GM23338 (cell line): ENCODE results near the gene RARG.
"Not testable (repeated sequence)": the region's sequence is repeated elsewhere in the genome, so short reads cannot be mapped to it uniquely, and the experiment has no call there.

ENCODE experiments used
- CREB1 ChIP-seq: fragments of 250-450 bp; sonication (Bioruptor Pico); IDR thresholded peaks from 2 replicates; pipeline ENCODE4 v1.5.0; 2020; ENCODE audit warnings: low read depth, mild to moderate bottlenecking, moderate library complexity
- EZH2 ChIP-seq: fragments of 200-600 bp; sonication (generic); IDR thresholded peaks from one replicate; pipeline ENCODE4 v1.8.0; 2017; ENCODE audit warnings: antibody characterized with exemption, mild to moderate bottlenecking, low read depth; ENCODE audit not compliant: unreplicated experiment
- EZH2phosphoT487 ChIP-seq: fragments of 200-600 bp; sonication (generic); IDR thresholded peaks from one replicate; pipeline ENCODE4 v1.8.1; 2018; ENCODE audit warnings: antibody characterized with exemption; ENCODE audit not compliant: unreplicated experiment
- JUNB ChIP-seq: IDR thresholded peaks from one replicate; pipeline ENCODE4 v1.6.1; 2016; ENCODE audit warnings: antibody characterized with exemption; ENCODE audit not compliant: unreplicated experiment
- NANOG ChIP-seq: IDR thresholded peaks from 2 replicates; pipeline ENCODE4 v1.6.1; 2016; ENCODE audit warnings: antibody characterized with exemption, borderline replicate concordance
- POLR2AphosphoS5 ChIP-seq: IDR thresholded peaks from 2 replicates; pipeline ENCODE4 v1.6.1; 2016; ENCODE audit warnings: antibody characterized with exemption, low read depth
- STAT1 ChIP-seq: IDR thresholded peaks from one replicate; pipeline ENCODE4 v1.6.1; 2016; ENCODE audit warnings: antibody characterized with exemption; ENCODE audit not compliant: unreplicated experiment
- ZNF114 ChIP-seq: fragments of 250-450 bp; sonication (Bioruptor Pico); IDR thresholded peaks from 2 replicates; pipeline ENCODE4 v1.5.0; 2020; ENCODE audit warnings: mild to moderate bottlenecking, moderate library complexity
- ZNF331 ChIP-seq: fragments of 250-450 bp; sonication (Bioruptor Pico); IDR thresholded peaks from 2 replicates; pipeline ENCODE4 v1.5.0; 2020; ENCODE audit warnings: low read depth, mild to moderate bottlenecking, moderate library complexity
- TF ChIP-seq, protein P1 (sequence below): IDR thresholded peaks from 2 replicates; pipeline ENCODE4 v1.6.1; 2016; ENCODE audit warnings: antibody characterized with exemption
- TF ChIP-seq, protein P2 (sequence below), 2 experiments: fragments of 200-600 bp in 1 of 2; sonication (generic) in 1 of 2; conservative IDR thresholded peaks; 2 replicates each; pipeline versions ENCODE4 v1.5.1 to v1.6.1; 2016 to 2017; ENCODE audit warnings: antibody characterized with exemption in 2 of 2, low read depth in 2 of 2, mild to moderate bottlenecking in 2 of 2, moderate library complexity in 1 of 2
- TF ChIP-seq, protein P3 (sequence below): IDR thresholded peaks from one replicate; pipeline ENCODE4 v1.6.1; 2018; ENCODE audit warnings: antibody characterized with exemption; ENCODE audit not compliant: unreplicated experiment

DNA sequence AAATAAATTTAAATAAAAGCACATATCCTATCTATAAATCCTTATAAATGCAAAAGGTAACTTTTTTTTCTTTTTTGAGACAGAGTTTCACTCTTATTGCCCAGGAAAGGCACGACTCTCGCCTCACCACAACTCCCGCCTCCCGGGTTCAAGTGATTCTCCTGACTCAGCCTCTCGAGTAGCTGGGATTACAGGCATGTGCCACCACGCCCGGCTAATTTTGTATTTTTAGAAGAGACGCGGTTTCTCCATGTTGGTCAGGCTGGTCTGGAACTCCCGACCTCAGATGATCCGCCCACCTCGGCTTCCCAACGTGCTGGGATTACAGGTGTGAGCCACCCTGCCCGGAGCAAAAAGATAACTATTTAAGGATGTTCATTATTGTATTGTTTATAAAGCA is 53.2 kb downstream of the RARG start:
- TF ChIP-seq EZH2; EZH2phosphoT487; POLR2AphosphoS5; JUNB; CREB1 (CRISPR knock-in tag); STAT1; ZNF331 (CRISPR knock-in tag); NANOG; ZNF114 (CRISPR knock-in tag): not testable (repeated sequence)
- TF ChIP-seq, protein P1, sequence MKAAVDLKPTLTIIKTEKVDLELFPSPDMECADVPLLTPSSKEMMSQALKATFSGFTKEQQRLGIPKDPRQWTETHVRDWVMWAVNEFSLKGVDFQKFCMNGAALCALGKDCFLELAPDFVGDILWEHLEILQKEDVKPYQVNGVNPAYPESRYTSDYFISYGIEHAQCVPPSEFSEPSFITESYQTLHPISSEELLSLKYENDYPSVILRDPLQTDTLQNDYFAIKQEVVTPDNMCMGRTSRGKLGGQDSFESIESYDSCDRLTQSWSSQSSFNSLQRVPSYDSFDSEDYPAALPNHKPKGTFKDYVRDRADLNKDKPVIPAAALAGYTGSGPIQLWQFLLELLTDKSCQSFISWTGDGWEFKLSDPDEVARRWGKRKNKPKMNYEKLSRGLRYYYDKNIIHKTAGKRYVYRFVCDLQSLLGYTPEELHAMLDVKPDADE, result not testable (repeated sequence)
- TF ChIP-seq, protein P2, sequence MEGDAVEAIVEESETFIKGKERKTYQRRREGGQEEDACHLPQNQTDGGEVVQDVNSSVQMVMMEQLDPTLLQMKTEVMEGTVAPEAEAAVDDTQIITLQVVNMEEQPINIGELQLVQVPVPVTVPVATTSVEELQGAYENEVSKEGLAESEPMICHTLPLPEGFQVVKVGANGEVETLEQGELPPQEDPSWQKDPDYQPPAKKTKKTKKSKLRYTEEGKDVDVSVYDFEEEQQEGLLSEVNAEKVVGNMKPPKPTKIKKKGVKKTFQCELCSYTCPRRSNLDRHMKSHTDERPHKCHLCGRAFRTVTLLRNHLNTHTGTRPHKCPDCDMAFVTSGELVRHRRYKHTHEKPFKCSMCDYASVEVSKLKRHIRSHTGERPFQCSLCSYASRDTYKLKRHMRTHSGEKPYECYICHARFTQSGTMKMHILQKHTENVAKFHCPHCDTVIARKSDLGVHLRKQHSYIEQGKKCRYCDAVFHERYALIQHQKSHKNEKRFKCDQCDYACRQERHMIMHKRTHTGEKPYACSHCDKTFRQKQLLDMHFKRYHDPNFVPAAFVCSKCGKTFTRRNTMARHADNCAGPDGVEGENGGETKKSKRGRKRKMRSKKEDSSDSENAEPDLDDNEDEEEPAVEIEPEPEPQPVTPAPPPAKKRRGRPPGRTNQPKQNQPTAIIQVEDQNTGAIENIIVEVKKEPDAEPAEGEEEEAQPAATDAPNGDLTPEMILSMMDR (conservative IDR thresholded peaks at IDR 0.05; ENCODE audit: low read depth in 2 of 2), result not testable (repeated sequence)
- TF ChIP-seq, protein P3, sequence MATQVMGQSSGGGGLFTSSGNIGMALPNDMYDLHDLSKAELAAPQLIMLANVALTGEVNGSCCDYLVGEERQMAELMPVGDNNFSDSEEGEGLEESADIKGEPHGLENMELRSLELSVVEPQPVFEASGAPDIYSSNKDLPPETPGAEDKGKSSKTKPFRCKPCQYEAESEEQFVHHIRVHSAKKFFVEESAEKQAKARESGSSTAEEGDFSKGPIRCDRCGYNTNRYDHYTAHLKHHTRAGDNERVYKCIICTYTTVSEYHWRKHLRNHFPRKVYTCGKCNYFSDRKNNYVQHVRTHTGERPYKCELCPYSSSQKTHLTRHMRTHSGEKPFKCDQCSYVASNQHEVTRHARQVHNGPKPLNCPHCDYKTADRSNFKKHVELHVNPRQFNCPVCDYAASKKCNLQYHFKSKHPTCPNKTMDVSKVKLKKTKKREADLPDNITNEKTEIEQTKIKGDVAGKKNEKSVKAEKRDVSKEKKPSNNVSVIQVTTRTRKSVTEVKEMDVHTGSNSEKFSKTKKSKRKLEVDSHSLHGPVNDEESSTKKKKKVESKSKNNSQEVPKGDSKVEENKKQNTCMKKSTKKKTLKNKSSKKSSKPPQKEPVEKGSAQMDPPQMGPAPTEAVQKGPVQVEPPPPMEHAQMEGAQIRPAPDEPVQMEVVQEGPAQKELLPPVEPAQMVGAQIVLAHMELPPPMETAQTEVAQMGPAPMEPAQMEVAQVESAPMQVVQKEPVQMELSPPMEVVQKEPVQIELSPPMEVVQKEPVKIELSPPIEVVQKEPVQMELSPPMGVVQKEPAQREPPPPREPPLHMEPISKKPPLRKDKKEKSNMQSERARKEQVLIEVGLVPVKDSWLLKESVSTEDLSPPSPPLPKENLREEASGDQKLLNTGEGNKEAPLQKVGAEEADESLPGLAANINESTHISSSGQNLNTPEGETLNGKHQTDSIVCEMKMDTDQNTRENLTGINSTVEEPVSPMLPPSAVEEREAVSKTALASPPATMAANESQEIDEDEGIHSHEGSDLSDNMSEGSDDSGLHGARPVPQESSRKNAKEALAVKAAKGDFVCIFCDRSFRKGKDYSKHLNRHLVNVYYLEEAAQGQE, result not testable (repeated sequence)
